CD4-positive, alpha-beta T cell treated with Interleukin-2 at 100 ng/mL for 4 hours (primary cell): Measurements from ENCODE around the gene UGT2B7.
"Not testable (repeated sequence)": the region's sequence is repeated elsewhere in the genome, so short reads cannot be mapped to it uniquely, and the experiment has no call there.

Experiments
- DNase-seq: peaks from one replicate; pipeline ENCODE4 v3.0.0-alpha.2; 2020; ENCODE audit warnings: low spot score

The UGT2B7 gene

GRCh38 chr4:69096111-69096656 lies at the start of gene UGT2B7:
Gene UGT2B7 (plus strand): TSS chr4:69096474. CDS start chr4:69096521, 47 bp downstream.
- no peak for DNase-seq

GRCh38 chr4:69049860-69050259 lies 46.4 kb upstream of the UGT2B7 start:
- DNase-seq = no peak

DNA sequence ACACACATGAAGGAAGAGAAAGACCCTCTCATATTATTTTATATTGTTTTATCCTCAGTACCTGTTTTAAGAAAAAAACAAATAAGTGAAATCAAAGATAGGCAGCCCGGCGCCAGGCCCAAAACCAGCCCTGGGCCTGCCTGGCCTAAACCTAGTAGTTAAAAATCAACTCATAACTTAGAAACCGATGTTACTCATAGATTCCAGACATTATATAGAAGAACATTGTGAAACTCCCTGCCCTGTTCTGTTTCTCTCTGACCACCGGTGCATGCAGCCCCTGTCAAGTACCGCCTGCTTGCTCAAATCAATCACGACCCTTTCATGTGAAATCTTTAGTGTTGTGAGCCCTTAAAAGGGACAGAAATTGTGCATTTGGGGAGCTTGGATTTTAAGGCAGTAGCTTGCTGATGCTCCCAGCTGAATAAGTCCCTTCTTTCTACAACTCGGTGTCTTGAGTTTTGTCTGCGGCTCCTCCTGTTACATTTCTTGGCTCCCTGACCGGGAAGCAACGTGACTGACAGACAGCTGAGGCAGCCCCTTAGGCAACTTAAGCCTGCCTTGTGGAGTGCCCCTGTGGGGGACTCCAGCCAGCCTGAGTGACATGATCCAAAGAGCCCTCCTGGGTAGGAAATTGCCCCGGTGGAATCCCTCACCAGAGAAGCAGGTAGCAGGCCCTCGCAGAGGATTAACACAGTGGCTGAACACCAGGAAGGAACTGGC lies 45.3 kb upstream of the UGT2B7 start:
- not testable (repeated sequence) for DNase-seq

DNA sequence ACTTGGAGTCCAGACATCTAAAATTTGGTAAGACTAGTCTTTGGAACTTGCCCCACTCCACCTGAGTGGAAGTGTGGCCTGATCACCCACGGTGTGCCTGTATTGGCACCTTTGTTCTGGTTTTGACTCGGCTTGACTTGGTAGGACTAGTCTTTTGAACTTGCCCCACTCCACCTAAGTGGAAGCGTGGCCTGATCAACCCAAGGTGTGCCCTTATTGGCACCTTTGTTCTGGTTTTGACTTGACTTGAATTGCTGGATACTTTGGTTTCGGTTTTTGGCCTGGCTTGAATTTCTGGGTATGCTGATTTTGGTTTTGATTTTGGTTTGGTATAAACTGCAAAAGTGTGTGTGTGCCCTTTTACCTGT lies 44.7 kb upstream of the UGT2B7 start:
- DNase-seq = no peak

DNA sequence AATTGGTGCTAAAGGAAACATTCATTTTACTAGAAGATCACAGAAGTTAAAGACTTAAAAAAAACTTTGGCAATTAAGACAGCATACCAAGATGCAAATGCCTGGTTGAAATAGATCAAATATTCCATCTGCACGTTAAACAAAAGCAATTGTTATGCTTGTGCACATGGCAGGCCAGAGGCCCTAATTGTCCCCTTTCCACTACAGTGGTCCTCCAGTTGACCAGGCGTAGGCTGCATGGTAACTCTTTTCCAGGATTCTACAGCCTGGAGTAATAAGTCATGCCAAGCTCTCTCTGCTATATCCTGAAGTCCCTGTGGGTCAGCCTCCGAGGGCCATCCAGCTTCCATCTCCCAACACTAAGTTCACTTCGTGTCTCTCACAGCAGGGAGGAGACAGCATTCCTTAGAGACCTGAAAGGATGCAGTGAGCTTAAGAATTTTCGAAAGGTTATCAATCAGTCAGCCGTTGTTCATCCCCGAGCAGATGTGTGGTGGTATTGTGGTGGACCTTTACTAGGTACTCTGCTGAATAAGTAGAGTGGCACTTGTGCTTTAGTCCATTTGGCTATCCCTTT lies 42.9 kb upstream of the UGT2B7 start:
- DNase-seq = not testable (repeated sequence)

DNA sequence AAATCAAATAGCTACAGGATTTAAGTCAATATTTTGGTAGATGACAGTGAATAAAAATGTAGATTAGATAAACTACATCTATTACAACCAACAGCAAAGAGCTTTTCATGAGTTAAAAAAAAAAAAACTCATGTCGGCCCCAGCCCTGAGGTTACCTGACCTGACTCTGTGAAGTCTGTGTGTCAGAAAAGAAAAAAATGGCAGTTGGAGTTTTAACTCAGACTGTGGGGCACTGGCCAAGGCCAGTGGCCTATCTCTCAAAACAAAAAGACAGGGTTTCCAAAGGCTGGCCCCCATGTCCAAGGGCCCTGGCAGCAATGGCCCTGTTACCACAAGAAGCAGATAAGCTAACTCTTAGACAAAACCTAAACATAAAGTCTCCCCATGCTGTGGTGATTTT lies 42.2 kb upstream of the UGT2B7 start:
- DNase-seq = not testable (repeated sequence)

GRCh38 chr4:69054578-69055200 lies 41.6 kb upstream of the UGT2B7 start:
- DNase-seq = no peak

DNA sequence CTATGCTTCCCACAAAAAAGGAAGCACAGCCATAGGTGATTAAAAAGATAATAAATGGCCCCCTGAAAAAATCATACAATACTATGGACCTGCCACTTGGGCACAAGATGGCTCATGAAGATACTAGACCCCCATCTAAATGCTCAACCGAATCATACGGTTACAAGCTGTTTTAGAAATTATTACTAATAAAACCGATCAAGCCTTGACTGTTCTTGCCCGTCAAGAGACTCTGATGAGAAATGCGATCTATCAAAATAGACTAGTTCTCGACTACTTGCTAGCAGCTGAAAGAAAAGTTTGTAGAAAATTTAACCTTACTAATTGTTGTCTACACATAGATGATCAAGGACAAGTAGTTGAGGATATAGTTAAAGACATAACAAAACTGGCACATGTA lies 40.1 kb upstream of the UGT2B7 start:
- DNase-seq = no peak

GRCh38 chr4:69056921-69057550 lies 39.2 kb upstream of the UGT2B7 start:
- no peak for DNase-seq

DNA sequence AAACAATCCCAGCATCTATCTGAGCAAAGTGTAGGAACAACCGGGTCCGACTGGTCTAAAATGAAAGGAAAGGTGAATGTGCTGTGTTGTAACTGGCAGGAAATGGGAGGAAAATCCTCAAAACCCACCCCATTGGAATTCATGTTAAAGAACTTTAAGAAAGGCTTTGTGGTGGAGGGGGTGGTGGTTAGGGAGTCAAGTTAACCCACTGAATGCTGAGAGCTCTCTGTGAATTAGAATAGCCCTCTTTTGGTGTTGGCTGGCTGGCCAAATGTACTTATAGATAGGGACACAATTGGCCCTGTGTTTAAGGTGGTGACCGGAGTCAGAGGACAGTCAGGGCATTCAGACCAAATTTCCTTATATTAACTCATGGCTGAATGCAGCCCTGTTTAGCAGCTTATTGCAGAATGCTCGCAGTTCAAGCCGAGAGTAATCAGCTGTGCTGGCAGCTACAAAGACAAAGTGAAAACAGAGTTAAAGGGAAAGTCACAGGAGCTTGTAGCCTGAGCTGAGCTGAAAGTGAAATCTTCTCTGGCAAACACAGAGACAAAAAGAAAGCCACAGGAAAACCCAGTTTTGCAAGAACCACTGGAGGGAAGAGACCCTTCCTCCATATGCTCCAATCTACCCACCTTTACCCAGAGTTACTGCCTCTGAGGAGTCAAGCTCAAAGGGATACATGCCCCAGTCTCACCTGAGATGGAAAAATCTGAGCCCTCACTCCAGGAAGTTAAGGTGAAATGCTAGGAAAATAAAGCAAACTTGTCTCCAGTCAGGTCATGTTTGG lies 38.5 kb upstream of the UGT2B7 start:
- no peak for DNase-seq

- no peak for DNase-seq
Measured at GRCh38 chr4:69058410-69059059, 37.7 kb upstream of the UGT2B7 start.

GRCh38 chr4:69060651-69061308 lies 35.5 kb upstream of the UGT2B7 start:
- DNase-seq = no peak

DNA sequence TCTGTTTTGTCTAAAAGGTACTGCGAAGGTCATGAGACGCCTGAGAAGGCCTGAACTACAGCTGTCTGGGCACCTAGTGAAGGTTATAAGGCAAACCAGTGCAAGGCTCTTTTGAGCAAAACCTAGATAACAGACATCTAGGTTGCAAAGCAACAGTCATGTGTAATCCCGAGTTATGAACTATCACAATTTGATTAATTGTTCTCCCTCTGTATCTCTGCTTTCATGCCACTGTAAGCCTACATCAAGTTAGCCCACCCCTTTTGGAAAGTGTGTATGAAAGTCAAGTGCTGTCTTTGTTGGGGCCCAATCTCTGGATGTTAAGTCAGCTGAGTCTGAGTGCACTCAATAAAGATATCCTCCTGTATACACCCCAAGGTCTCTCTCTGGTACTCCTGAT lies 31.9 kb upstream of the UGT2B7 start:
- DNase-seq = no peak

GRCh38 chr4:69066945-69067344 lies 29.3 kb upstream of the UGT2B7 start:
- DNase-seq = no peak

- DNase-seq = no peak
Measured at GRCh38 chr4:69069085-69069484, 27.2 kb upstream of the UGT2B7 start.

DNA sequence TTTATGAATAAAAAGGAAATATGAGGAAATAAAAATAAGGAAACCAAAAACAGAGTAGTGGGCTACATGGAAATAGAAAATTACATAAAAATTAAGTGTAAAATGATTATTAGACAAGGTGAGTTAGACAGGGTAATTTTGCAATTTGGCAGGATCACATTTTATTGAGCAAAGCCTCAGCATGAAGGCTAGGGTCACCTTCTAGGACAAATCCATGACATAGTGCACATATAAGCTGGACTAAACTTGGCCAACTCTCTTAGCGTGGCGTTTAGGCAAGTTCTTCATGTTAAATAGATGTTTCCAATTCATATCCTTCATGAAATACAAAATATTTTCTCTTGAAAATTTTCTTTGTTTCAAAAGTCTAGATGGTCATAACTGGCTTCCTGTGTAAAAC lies 25.7 kb upstream of the UGT2B7 start:
- DNase-seq = no peak

DNA sequence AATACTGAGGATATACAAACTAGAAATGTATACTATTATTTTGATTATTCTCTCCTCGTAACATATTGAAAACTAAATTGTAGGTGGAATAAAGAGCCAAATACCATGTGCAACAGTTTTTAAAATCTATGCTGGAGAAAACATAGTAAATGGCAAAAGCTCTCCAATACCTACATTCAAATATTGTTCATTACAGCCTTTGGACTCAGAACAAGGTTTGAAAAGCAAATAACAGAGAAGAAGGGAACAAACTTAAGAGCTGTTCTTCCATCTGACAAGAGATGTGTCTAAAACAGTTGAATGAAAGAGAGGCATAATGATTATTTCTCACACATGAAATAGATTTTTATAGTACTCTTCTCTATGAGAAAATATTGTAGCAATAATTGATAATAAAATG lies 25.0 kb upstream of the UGT2B7 start:
- DNase-seq = no peak

GRCh38 chr4:69073375-69073774 lies 22.9 kb upstream of the UGT2B7 start:
- DNase-seq = no peak

DNA sequence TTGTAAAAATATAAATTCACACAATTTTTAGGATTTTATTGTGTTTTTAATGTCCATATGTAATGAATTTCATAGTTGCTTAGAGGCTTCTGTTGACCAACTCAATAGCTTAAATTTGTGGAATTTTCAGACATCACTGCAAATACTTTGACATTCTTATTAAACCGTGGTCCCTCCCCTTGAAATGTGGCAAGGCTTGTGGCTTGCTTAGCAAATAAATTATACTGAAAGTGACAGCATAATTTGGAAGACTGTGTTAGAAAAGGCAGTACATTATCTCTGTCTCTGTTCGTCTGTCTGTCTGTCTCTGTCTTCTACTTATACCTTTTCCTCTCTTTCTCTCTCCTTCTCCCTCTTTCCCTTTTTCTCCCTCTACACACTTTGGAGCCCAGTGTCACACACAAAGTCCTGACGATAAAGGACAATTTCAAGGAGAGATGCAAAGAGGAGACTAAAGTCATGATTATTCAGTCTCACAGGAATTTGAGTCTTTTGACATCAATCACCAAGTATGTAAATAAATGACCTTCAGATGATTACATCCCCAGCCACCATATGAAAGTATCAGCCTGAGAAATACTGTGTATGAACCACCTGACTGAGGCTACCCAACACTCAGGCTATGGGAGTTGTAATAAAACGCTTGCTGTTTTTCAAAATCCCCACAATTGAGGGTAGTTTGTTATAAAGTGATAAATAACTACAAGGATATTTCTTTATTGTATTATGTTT lies 21.0 kb upstream of the UGT2B7 start:
- no peak for DNase-seq

DNA sequence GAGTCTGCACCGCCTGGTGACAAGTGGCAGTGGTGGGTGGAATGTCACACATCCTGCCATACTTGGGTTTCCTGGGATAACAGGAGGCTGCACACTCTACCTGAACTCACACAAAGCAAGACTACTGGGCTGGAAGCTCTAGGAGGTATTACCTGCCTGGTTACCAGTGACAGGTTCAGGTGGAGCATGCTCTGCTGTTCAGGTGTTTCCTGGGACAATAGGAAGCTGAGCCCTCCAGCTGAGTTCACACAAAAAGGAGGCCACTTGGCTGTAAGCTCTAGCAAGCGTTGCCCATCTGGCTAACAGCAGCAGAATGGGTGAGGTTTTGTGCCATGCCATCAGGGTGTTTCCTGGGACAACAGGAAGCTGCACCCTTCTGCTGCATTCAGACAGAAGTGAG lies 17.4 kb upstream of the UGT2B7 start:
- no peak for DNase-seq
